Measurements from ENCODE around the gene IL22RA2.

The IL22RA2 gene

GRCh38 chr6:137097526-137097925 lies 75.9 kb downstream of the IL22RA2 start:
- no peak for DNase-seq (ENCODE audit: low read depth in 2 of 2, low spot score in 1 of 2)

DNA sequence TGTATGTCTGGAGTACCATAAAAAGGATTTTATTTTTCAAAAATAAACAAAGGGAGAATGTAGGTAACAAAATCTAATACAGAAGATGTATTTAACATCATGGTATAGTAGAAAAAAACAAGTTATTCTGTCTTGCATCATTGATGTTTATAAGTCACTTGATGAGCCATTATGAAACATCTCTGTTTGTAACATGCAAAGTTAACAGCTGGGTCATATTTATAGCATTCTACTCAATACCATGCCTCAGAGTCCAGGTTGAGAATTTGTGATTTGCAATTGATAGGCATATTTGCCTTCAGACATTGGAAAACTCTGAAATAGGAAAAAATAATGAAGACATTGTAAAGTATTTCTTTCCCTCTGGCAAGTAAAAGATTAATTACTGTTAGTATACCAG lies 76.4 kb downstream of the IL22RA2 start:
- no peak for DNase-seq (ENCODE audit: low read depth in 2 of 2, low spot score in 1 of 2)

GRCh38 chr6:137095651-137096238 lies 77.7 kb downstream of the IL22RA2 start:
- no peak for DNase-seq (ENCODE audit: low read depth in 2 of 2, low spot score in 1 of 2)

DNA sequence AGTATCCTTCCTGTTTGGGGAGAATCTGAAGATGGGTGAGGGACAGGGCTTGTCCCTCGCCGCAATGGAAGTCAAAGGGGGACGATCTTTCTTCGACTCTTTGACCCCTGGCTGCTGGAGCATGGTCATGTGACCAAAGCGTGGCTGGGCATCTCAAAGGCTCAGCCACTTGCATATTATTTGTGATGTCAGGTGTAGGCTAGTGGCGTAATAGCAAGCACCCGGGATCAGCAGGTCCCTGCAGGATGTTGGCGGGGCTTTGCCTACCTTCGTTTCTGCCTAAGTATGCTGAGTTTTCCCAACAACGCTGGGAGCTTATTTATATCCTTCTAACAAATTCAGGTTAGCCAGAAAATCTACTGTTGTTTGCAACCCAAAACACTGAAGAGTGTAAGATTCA lies 78.4 kb downstream of the IL22RA2 start:
- DNase-seq (ENCODE audit: low read depth in 2 of 2, low spot score in 1 of 2): no peak

DNA sequence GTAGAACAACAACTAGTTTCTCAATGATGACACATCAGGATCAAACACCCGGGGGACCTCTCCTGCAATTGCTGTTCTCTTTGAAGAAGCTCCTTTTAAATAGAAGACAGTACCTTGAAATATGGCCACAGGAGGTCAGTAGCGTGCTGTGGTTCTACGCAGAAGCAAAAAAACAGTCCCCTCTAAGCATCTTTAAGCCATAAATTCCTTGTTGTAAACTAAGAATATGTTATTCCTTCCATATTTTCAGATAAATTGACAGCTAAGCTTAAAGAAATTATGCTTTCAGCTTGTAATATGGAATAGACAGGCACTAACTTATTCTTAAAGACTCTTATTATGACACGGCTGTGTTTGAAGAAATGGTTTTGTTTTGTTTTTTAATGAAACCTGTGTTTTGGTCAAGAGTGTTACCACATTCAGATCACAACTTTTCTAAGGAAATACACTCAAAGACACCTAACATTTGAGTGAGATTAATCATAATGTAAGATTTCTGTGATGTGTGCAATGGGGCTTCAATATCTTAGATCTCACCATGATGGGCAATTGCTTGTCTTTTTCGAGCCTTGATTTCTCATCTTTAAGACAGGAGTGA lies 78.9 kb downstream of the IL22RA2 start:
- DNase-seq (ENCODE audit: low read depth in 2 of 2, low spot score in 1 of 2): peak; percentile 9 to 17

Data from stimulated activated CD8-positive, alpha-beta memory T cell treated with anti-CD3 and anti-CD28 coated beads, Interleukin-4, amount 100 ng/mL, for 4 hours (primary cell).